Measurements from ENCODE around the gene DNASE1L3. TPM values are rescaled to one million over a fixed set of nuclear protein-coding genes. Genes with fewer than 3 reads are reported as not detected.

Gene DNASE1L3
- total and polyA plus RNA-seq, 2 donors (not counting 3 experiments of a cell fraction or from before 2014, with no cell fraction given) = 0.95 to 1.3 TPM

GRCh38 chr3:58151637-58152036 is 59.1 kb downstream of the DNASE1L3 start:
- no peak overlapping the region for H3K4me3 ChIP-seq (replicated peaks in 1 of 3; ENCODE audit: insufficient read depth in 1 of 3, low read depth in 1 of 3, low read length in 3 of 3)
- POLR2A ChIA-PET = no interaction called here
- no peaks in the 10 kb centered on the region for H3K9me1 ChIP-seq (replicated peaks; ENCODE audit: control insufficient read depth, extremely low read depth, insufficient read depth, low read length)
- no peaks in the 10 kb centered on the region for H3K9me3 ChIP-seq (replicated peaks; ENCODE audit: control insufficient read depth, insufficient read depth, low read length)
- dilution Hi-C loops (cut with MboI; ENCODE audit: extremely low pct_ligation_motif_present, low sequenced_read_pairs) (loop anchor here (10.0 kb wide), 1 partner anchor 57 kb away; no protein-coding TSS in a partner anchor), intact Hi-C loops (cut with micrococcal nuclease) (no loop called here)
- TF ChIP-seq FOS (IDR thresholded peaks at IDR 0.05; ENCODE audit: borderline replicate concordance, insufficient read depth, low read length) = no peak
- TF ChIP-seq POLR2A (IDR thresholded peaks at IDR 0.05; ENCODE audit: low read depth, low read length) = peak; percentile 13
- no peak overlapping the region for H3K4me2 ChIP-seq (ENCODE audit: insufficient read depth, low read length)
- no TSS peak for BruUV-seq (replicated peaks)
- no peak overlapping the region for H3K9ac ChIP-seq (replicated peaks; ENCODE audit: extremely low read depth, insufficient read depth, low read length)
- no peaks in the 10 kb centered on the region for H3K79me2 ChIP-seq (ENCODE audit: control insufficient read depth, insufficient read depth, low read length)
- H3K27ac ChIP-seq (ENCODE audit: insufficient read depth, low read depth, low read length) = no peak overlapping the region
- no peaks in the 10 kb centered on the region for H3K4me1 ChIP-seq (ENCODE audit: control insufficient read depth, extremely low read depth, insufficient read depth, low read length)
- no peaks in the 10 kb centered on the region for H4K20me1 ChIP-seq (replicated peaks; ENCODE audit: control insufficient read depth, extremely low read depth, insufficient read depth, low read length)
- no peak overlapping the region for H2AFZ ChIP-seq (ENCODE audit: low read depth, low read length)
- no peaks in the 10 kb centered on the region for H3K27me3 ChIP-seq (ENCODE audit: control insufficient read depth in 2 of 2, insufficient read depth in 2 of 2, low read length in 2 of 2)
- peaks cover 74 to 85% of the 10 kb centered on the region in 2 experiments for H3K36me3 ChIP-seq (ENCODE audit: control insufficient read depth in 2 of 2, extremely low read depth in 1 of 2, insufficient read depth in 2 of 2, low read length in 2 of 2)
- CTCF ChIA-PET = interaction anchor here (1.5 kb wide), 1 partner anchor 144 kb away, joined by 4 read pairs; no protein-coding TSS in a partner anchor
- FAIRE-seq (no peak), DNase-seq (ENCODE audit: low read depth, low spot score) (no peak)

GRCh38 chr3:58150810-58151199 is 60.0 kb downstream of the DNASE1L3 start:
- peaks cover 74 to 85% of the 10 kb centered on the region in 2 experiments for H3K36me3 ChIP-seq (ENCODE audit: control insufficient read depth in 2 of 2, extremely low read depth in 1 of 2, insufficient read depth in 2 of 2, low read length in 2 of 2)
- ChIA-PET CTCF (interaction anchor here (1.4 to 1.5 kb wide), 2 partner anchors 24 to 144 kb away, joined by 3 to 4 read pairs; no protein-coding TSS in a partner anchor), POLR2A (no interaction called here)
- no peak overlapping the region for H3K27ac ChIP-seq (ENCODE audit: insufficient read depth, low read depth, low read length)
- intact Hi-C loops (cut with micrococcal nuclease) (no loop called here), dilution Hi-C loops (cut with MboI; ENCODE audit: extremely low pct_ligation_motif_present, low sequenced_read_pairs) (loop anchor here (10.0 kb wide), 1 partner anchor 56 kb away; no protein-coding TSS in a partner anchor)
- H3K4me3 ChIP-seq (replicated peaks in 1 of 3; ENCODE audit: insufficient read depth in 1 of 3, low read depth in 1 of 3, low read length in 3 of 3) = no peak overlapping the region
- no peak for DNase-seq (ENCODE audit: low read depth, low spot score)
- no peaks in the 10 kb centered on the region for H3K9me3 ChIP-seq (replicated peaks; ENCODE audit: control insufficient read depth, insufficient read depth, low read length)
- no peaks in the 10 kb centered on the region for H3K9me1 ChIP-seq (replicated peaks; ENCODE audit: control insufficient read depth, extremely low read depth, insufficient read depth, low read length)
- no peak overlapping the region for H3K9ac ChIP-seq (replicated peaks; ENCODE audit: extremely low read depth, insufficient read depth, low read length)
- H3K27me3 ChIP-seq (ENCODE audit: control insufficient read depth in 2 of 2, insufficient read depth in 2 of 2, low read length in 2 of 2) = no peaks in the 10 kb centered on the region
- no peak overlapping the region for H3K4me2 ChIP-seq (ENCODE audit: insufficient read depth, low read length)
- no peak for FAIRE-seq
- no peaks in the 10 kb centered on the region for H3K4me1 ChIP-seq (ENCODE audit: control insufficient read depth, extremely low read depth, insufficient read depth, low read length)
- TF ChIP-seq FOS (IDR thresholded peaks at IDR 0.05; ENCODE audit: borderline replicate concordance, insufficient read depth, low read length) = no peak
- no peak for TF ChIP-seq GATA2 (IDR thresholded peaks at IDR 0.05; ENCODE audit: insufficient read depth, insufficient read length, low read depth, low read length)
- TF ChIP-seq EZH2 (IDR thresholded peaks at IDR 0.05; ENCODE audit: borderline replicate concordance, low read depth, low read length, severe bottlenecking) = no peak
- no peak for TF ChIP-seq POLR2AphosphoS5 (IDR thresholded peaks at IDR 0.05; ENCODE audit: insufficient read depth, low read depth, low read length)
- TF ChIP-seq POLR2A (IDR thresholded peaks at IDR 0.05; ENCODE audit: low read depth, low read length) = no peak
- no peak for TF ChIP-seq CTCF (IDR thresholded peaks at IDR 0.05; ENCODE audit: extremely low read depth in 1 of 2, insufficient read depth in 1 of 2, low read depth in 1 of 2, low read length in 2 of 2)
- TF ChIP-seq MAX (IDR thresholded peaks at IDR 0.05; ENCODE audit: insufficient read depth, insufficient read length) = no peak
- no peak for TF ChIP-seq JUN (IDR thresholded peaks at IDR 0.05; ENCODE audit: borderline replicate concordance, insufficient read depth, insufficient read length, low read depth)
- no peaks in the 10 kb centered on the region for H4K20me1 ChIP-seq (replicated peaks; ENCODE audit: control insufficient read depth, extremely low read depth, insufficient read depth, low read length)
- no peak overlapping the region for H2AFZ ChIP-seq (ENCODE audit: low read depth, low read length)
- peaks cover 1% of the 10 kb centered on the region for H3K79me2 ChIP-seq (ENCODE audit: control insufficient read depth, insufficient read depth, low read length)
- no TSS peak for BruUV-seq (replicated peaks)

All from endothelial cell of umbilical vein (primary cell).